ENCODE data around the gene CLIC1. TPM values are rescaled to one million over a fixed set of nuclear protein-coding genes. Genes with fewer than 3 reads are reported as not detected.

The CLIC1 gene
- total and polyA plus RNA-seq, 2 donors (not counting 1 experiment from before 2014, with no cell fraction given), result 216 to 290 TPM

- H4K20me1 ChIP-seq (ENCODE audit: control insufficient read depth, insufficient read depth, low read length, poor library complexity, severe bottlenecking), result peaks cover 8% of the 10 kb centered on the region
- H3K79me2 ChIP-seq (ENCODE audit: control insufficient read depth, insufficient read depth, low read length), result peaks cover 22% of the 10 kb centered on the region
- TF ChIP-seq CTCF (IDR thresholded peaks at IDR 0.05), result no peak
- no peak for TF ChIP-seq EZH2 (IDR thresholded peaks at IDR 0.05; ENCODE audit: borderline replicate concordance, insufficient read depth, low read depth, low read length, poor library complexity, severe bottlenecking)
- Mint-ChIP-seq H3K27me3 (no peaks in the 10 kb centered on the region), H3K9me3 (ENCODE audit: insufficient read depth) (no peaks in the 10 kb centered on the region), H3K27ac (peak overlapping the region; percentile 95), H3K4me1 (peaks cover 71% of the 10 kb centered on the region), H3K4me3 (peak overlapping the region; percentile 99)
- peaks cover 1 to 42% of the 10 kb centered on the region in 2 experiments for H3K36me3 ChIP-seq (replicated peaks in 1 of 2; ENCODE audit: control extremely low read depth in 1 of 2, control insufficient read depth in 1 of 2, extremely low read depth in 1 of 2, insufficient read depth in 2 of 2, low read length in 1 of 2)
- WGBS (ENCODE audit: insufficient coverage), result 79% methylated on average over 31 of the region's 41 CpGs
- ATAC-seq (ENCODE audit: low read depth) (peak; percentile 0), DNase-seq (no peak)
- H3K27me3 ChIP-seq (replicated peaks in 1 of 4; ENCODE audit: control extremely low read depth in 1 of 4, control insufficient read depth in 3 of 4, insufficient read depth in 4 of 4, low read length in 3 of 4), result no peaks in the 10 kb centered on the region
- H3K4me2 ChIP-seq (replicated peaks; ENCODE audit: low read depth, low read length, poor library complexity, severe bottlenecking), result peak overlapping the region; percentile 88
- H3K4me3 ChIP-seq (ENCODE audit: control extremely low read depth in 1 of 5, extremely low read depth in 1 of 5, insufficient read depth in 1 of 5, low read depth in 2 of 5, low read length in 4 of 5), result peak overlapping the region in 4 of 5 experiments; percentile 27 to 94 (median 88)
- H3K9me3 ChIP-seq (ENCODE audit: control extremely low read depth in 1 of 3, control insufficient read depth in 2 of 3, insufficient read depth in 1 of 3, low read length in 2 of 3), result no peaks in the 10 kb centered on the region
- H3K4me1 ChIP-seq (ENCODE audit: control insufficient read depth in 2 of 2, insufficient read depth in 2 of 2, low read length in 2 of 2), result peaks cover 42 to 56% of the 10 kb centered on the region in 2 donors
- H3K9ac ChIP-seq (ENCODE audit: low read length), result peak overlapping the region; percentile 90
- H2AFZ ChIP-seq (ENCODE audit: insufficient read depth, low read depth, low read length, poor library complexity, severe bottlenecking), result peak overlapping the region; percentile 71
- peak overlapping the region; percentile 78 to 82 for H3K27ac ChIP-seq (ENCODE audit: low read length in 2 of 2)
- POLR2A ChIA-PET, result interaction anchor here (0.5 to 2.3 kb wide), 16 partner anchors 9 to 1556 kb away, joined by 3 to 36 read pairs (median 4); partner anchors contain the start of genes ABHD16A, BAG6, CLIC1 and HSPA1B
- intact Hi-C loops (cut with micrococcal nuclease), result loop anchor here (1.0 to 2.0 kb wide), 4 partner anchors 67 to 135 kb away; partner anchors contain the start of genes C6orf47 and NEU1
- CTCF ChIA-PET, result interaction anchor here (0.5 to 6.3 kb wide), 30 partner anchors 11 to 224 kb away, joined by 3 to 90 read pairs (median 4); partner anchors contain the start of genes ABHD16A, APOM, CLIC1 and HSPA1B
These were observed 8.3 kb downstream of the CLIC1 start for GRCh38 chr6:31727717-31728671.
